Muscle of arm (tissue), 12 donors: ENCODE results near the gene CDC42EP3. TPM values are rescaled to one million over a fixed set of nuclear protein-coding genes. Genes with fewer than 3 reads are reported as not detected.
A peak's percentile ranks its signal among the peaks of the same experiment; 100 is the strongest.

Experiments used
- DNase-seq: peaks from one replicate; pipeline ENCODE4 v3.0.0-alpha.2; 2013
- polyA plus RNA-seq, 12 donors: library from polyadenylated mRNA; unstranded; fragments of 120-200 nt; gene quantifications; one replicate each; pipeline ENCODE4 v1.2.1, GENCODE V29; 2013; ENCODE audit not compliant: insufficient read length in 12 of 12

The CDC42EP3 gene
- polyA plus RNA-seq, 12 donors = 14.1 to 81.6 (median 41.6) TPM

GRCh38 chr2:37658682-37659081 lies 12.8 kb downstream of the CDC42EP3 start:
- no peak for DNase-seq

GRCh38 chr2:37657471-37657870 lies 14.0 kb downstream of the CDC42EP3 start:
- no peak for DNase-seq

GRCh38 chr2:37656512-37657423 lies 14.7 kb downstream of the CDC42EP3 start:
- DNase-seq = no peak

DNA sequence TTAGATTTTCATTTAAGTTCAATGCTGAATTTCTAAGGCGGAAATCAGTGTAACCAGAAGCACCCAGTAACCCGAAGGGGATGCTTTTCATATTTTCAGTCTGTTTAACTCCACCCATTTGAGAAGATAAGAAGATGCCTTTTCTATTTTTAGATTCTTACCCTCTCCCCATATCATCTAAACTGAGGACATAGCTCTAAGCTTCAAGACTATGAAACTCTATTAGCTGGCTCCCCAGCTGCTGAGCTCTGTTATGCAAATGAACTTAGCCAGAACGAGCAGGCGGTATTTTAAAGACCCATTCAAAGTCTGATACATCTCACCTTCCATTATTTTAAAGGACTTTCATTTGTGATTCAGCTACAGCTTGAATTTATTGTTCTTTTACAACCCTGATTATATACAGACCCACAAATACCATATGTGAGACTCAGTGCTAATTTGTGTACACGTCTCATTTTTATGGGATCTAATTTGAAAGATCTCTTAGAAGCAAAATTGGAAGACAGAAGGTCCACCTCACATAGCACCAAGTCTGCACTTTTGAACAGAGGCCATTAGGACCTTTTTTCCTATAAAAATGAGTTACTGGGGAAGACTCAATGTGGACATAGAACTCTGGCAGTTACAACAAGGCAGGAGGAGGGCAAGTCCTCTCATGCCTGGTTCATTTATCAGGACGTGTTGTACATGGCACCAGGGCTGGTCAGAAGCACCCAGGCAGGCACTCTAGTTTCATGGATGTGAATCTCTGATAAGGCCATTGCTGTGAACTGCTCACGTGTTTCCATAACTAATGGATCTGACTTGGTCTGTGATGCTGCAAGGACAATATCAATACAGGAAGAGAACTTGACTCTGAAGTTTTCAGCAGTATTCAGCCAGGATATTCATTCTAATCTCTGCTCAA lies 16.3 kb downstream of the CDC42EP3 start:
- DNase-seq = no peak

DNA sequence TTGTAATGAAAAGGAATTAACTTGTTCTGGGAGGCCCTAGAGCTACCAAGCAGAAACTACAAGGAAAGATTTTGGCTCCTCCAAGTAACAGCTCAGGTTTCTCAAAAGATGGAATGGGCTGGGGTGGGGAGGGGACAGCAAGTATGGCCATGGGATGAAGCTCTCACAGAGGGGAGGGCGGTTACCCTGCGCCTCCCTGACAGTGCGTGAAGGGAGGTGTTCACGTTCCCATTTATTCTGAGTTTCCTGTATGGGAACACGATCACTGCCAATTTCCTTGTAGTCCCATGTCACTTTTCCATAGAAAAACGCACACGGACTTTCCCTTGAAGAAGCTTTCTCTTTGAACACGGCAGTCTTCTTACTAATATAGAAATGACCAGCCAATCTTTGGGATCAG lies 17.0 kb downstream of the CDC42EP3 start:
- DNase-seq = no peak

- peak; percentile 15 for DNase-seq
Measured at GRCh38 chr2:37653805-37654378, 17.6 kb downstream of the CDC42EP3 start.

- no peak for DNase-seq
Measured at GRCh38 chr2:37653093-37653492, 18.3 kb downstream of the CDC42EP3 start.

- DNase-seq = no peak
Measured at GRCh38 chr2:37652199-37652640, 19.2 kb downstream of the CDC42EP3 start.

GRCh38 chr2:37650548-37651093 lies 20.8 kb downstream of the CDC42EP3 start:
- no peak for DNase-seq

DNA sequence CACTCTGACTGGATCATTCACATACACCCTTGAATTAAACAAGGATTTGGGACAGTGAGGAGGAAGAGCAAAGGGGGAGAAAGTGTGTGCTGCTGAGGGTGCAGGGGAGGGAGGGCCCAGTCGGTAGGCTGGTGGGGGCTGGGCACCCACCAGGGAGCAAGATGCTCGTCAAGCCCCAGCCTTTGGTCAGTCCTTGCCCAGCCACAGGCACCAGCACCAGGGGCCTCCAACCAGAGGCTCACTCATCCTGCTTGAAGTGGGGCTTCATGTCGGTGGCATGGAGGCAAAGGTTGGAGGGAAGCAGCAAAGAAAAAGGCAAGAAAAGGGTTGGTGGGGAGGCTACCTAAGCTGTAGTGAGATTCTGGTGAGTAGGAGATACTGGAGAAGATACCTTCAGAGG lies 21.9 kb downstream of the CDC42EP3 start:
- no peak for DNase-seq

DNA sequence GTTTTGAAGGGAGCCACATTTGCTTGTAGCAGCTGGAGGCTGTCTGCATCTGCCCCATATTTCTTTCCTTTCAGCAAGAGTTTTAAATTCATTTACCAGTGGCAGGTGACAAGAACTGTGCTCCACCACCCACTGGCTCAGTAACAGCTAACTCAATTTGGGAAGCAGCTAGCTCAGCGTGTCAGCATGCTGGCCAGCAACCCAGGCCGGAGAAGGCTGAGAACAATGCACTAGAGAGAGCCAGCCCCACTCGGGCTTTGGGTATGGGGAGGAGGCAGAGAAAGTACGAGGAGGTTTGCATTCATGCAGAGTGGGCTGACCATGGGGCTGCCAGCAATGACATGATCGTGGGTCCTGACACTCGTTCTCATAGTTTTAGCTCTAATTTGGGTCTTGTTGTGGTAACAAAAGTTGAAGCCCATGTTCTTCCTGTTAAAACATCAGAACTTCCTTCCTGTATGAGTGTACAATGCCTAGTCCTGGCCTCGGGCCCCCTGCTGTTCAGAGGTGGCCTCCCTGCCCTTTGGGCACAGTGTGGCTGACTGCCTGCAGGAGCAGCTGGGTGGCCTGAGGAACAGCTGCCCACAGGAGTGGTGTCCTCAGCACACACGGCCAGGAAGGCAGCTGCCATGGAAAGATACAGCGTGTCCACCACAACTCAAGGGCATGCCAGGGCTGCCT lies 23.0 kb downstream of the CDC42EP3 start:
- peak; percentile 35 for DNase-seq

GRCh38 chr2:37647971-37648330 lies 23.5 kb downstream of the CDC42EP3 start:
- DNase-seq = no peak

DNA sequence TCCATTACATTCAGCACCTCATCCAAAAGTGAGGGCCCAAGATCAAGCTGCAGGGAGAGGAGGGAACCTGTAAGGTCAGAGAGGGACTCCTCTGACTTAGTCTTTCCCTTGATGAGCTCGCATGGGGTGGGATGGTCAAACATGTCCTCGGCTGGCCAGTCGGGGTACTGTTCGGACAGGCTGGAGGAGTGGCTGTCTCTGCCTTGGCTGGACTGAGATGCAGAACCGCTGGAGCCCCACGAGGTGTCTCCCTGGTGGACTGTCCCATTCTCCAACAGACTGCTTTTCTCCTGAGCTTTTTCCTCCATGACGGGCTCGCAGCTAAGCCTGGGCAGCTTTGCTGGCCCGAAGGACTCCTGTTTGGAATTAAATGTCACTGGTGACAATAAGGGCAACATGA lies 25.6 kb downstream of the CDC42EP3 start:
- DNase-seq = no peak

DNA sequence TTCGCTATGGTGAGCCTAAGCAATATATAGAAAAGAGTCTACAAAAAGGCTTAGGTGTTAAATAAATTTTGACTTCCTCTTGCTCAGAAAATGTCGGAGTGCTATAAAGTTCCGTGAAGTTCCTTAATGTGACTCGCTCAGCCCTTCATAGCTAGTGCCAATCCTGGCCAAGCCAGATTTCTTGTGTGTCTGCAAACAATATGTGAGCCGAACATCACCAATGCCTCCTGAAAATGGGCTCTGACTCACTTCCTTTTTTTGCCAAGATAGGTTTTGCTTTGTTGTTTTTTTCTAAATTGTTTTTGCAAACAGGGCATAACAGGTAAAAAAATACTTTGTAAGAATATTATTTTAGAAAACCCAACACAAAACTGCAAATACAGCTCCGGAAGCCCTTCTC lies 26.1 kb downstream of the CDC42EP3 start:
- no peak for DNase-seq

DNA sequence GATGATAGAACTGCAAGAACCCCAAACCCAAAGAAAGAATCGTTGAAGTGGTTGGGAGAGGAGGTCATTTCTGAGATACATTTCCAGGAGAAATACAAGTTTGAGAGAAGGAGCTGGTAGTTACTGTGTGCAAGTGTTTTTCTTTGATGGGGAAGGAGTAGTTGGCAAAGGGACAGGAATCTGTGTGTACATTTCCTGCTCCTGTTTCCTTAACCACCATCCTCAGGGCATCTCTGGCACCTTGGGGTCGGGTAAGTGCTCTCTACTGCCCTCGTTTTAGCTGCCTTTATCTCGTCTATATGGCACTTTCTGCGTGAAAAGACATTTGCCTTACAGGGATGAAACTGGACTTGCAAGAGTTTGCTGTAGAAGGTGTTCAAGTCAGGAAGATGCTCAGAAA lies 27.3 kb downstream of the CDC42EP3 start:
- no peak for DNase-seq

DNA sequence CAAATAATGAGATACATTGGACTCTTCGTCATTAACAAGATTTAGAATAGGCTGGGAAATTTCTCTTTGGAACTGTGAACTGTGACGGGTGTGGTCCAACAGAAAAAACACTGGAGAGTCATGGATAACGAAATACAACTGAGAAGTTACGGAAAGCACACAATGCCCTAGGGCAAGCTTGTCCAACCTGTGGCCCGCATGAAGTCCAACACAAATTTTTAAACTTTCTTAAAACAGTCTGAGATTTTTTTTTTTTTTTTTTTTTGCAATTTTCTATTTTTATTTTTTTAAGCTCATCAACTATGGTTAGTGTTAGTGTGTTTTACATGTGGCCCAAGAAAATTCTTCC lies 27.7 kb downstream of the CDC42EP3 start:
- DNase-seq = no peak

DNA sequence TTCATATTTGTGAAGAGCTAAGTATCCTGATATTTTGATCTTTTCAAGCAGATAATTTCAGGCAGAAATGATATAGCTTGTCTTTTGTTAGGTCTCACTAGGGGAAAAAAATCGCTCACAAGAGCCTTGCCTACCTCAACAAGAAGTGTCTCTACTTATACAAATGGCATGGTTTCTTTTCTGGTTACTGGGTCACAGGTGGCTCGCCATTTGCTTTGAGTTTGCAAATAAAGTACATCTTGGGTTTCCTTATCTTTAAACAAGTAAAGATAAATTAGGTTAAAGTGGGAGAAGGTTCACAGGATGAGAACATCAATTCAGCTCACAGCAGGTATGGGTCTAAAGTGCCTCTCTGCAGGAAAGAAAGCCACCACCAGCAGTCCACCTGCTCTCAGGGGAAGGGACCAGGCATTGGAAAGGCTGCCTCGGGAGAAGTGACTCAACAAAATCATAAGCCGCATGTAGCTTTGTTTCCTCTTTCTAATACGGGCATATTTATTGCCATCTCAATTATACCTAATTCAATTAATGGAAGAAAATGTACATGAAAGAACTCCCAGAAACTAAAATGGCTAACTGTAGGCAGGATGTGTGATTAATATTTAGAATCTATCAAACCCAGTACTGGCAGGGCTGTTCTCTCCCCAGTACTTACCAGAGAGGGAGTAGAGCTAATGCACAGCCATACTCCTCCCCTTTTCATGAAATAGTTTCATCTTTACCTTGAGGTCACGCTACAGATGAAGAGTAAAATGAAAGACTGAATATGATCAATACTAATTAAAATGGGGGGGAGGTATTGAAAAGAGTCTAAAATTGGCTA lies 28.3 kb downstream of the CDC42EP3 start:
- no peak for DNase-seq

DNA sequence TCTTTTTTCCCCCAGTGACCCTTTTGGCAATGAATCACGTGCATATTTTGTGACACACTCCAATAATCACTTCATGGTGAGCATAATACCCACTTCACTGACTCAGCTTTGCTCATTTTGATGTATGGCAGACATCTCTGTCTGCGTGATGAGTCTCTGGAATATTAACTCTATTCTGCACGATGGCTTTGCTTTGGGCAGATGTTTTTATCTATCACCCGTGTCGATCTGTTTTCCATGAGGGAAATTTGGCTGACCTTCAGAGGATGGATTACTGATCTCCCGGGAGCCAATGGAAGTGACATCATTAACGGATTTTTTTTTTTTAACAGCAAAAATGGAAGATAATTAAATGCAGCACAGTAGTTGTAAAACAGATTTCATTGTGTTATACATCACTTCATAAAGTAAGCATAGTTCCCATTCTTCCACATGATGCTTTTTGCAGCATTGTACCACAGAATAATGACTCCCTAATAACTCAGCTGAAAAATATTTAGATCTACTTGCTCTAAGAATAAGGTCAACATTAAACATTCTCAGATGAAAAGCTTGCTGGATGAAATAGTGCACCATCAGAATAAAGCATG lies 29.8 kb downstream of the CDC42EP3 start:
- no peak for DNase-seq

DNA sequence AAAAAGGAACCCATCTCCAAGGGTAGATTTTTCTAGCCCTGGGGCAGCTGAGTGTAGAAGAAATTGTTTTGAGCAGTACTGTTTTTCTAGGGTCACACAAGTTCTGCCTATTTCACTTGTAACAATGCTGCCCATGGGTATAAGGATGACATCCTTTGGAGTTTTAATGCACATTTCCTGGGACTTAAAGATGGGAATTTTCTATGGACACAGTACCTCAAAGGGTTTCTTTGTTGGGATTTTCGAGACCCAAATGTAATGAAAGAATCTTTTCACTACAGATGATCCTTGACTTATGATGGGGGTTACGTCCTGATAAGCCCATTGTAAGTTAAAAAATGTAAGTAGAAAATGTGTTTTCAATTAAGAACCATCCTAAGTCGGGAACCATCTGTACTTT lies 31.8 kb downstream of the CDC42EP3 start:
- DNase-seq = no peak

GRCh38 chr2:37638973-37639372 lies 32.5 kb downstream of the CDC42EP3 start:
- no peak for DNase-seq
